Posterior cingulate gyrus (tissue), 11 donors: ENCODE data around the gene TAF7L.
"Not testable (repeated sequence)": the region's sequence is repeated elsewhere in the genome, so short reads cannot be mapped to it uniquely, and the experiment has no call there.

ENCODE experiments used
- DNase-seq, 10 donors: peaks; one replicate each; pipeline versions ENCODE4 v3.0.0 to v3.0.0-alpha.2; 2020 to 2021; ENCODE audit warnings: mixed read lengths in 3 of 10
- intact Hi-C: fragments of 100-400 bp; cut with DNase I; formaldehyde crosslinking; loops from one replicate; pipeline ENCODE4 v1.15.1; 2023

The TAF7L gene, protein sequence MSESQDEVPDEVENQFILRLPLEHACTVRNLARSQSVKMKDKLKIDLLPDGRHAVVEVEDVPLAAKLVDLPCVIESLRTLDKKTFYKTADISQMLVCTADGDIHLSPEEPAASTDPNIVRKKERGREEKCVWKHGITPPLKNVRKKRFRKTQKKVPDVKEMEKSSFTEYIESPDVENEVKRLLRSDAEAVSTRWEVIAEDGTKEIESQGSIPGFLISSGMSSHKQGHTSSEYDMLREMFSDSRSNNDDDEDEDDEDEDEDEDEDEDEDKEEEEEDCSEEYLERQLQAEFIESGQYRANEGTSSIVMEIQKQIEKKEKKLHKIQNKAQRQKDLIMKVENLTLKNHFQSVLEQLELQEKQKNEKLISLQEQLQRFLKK

DNA sequence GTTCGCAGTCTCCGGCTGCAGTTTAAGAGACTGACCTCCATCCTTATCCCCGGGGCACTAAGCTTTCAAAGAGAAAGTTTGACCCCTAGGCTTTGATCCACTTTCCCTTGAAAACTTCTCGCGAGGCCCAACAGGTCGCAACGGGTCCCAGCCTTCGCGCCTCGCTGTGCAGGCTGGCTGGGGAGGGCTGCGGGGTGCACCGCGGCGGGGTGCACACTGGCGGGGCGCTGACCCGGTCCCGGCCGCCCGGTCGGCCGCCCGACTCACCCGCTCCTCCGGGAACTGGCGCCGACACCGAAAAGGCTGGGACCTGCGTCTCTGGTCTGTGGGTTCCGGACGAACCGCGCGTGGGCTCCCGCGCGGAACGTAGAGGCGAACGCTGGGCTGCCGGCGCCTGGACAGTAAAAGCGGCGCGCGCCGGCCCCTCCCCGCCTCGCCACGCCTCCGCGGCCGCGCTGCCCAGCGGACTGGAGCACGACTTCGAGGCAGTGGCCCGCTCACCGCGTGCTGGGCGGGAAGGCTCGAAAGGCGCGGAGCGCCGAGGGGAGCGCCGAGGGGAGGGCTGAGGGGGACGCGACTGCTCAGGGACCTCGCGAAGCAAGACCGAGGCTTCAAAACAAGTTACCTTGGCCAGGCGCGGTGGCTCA is at the start of gene TAF7L:
TAF7L (minus strand) TSS at position 378 of the 647 bp plus-strand sequence. CDS start 3,791 bp downstream, outside the sequence.
- intact Hi-C loops = no loop called here
- peak in 1 of 10 donors; percentile 68 for DNase-seq

DNA sequence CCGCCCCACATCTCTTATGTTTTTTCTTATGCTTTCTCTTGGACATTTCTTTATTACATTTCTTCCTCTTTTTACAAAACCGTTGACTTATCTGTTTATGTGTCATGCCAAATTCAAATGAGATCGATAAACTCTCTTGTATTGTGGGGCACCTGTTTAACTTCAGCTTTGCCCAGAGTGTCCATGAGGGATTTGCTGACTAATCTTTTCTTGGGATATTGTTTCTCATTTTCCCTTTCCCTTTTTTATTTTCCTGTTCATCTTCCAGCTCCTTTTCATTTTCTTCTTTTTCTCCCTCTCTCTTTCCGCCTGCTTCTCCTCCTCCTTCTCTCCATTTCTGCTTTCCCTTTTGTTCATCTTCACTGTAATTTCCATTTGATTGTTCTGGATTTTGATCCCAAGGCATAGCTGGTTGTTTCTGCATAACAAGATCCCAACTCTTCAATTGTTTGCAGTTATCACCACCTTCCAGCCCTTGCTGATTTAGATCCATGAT is 46.7 kb upstream of the TAF7L start:
- intact Hi-C loops = no loop called here
- DNase-seq = no peak

DNA sequence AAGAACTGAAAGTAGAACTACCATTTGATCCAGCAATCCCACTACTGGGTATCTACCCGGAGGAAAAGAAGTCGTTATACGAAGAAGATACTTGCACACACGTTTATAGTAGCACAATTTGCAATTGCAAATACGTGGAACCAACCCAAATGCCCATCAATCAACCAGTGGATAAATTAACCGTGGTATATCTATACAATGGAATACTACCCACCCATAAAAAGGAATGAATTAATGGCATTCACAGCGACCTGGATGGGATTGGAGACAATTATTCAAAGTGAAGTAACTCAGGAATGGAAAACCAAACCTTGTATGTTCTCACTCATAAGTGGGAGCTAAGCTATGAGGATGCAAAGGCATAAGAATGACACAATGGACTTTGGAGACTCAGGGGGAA is 43.2 kb upstream of the TAF7L start:
- DNase-seq, intact Hi-C loops: not testable (repeated sequence)

DNA sequence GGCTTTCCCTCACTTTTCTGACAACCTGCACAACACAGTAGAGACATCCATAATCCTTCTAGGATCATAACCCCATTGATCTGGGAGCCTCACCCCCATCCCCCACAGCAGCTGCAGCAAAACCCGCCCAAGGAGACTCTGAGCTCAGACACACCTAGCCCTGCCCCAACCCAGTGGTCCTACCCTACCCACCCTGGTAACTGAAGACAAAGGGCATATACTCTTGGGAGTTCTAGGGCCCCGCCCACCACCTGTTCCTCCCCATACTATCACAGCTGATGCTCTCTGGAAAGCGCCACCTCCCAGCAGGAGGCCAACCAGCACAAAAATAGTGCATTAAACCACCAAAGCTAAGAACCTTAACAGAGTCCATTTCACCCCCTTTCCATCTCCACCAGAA is 35.5 kb upstream of the TAF7L start:
- intact Hi-C loops, DNase-seq: not testable (repeated sequence)

DNA sequence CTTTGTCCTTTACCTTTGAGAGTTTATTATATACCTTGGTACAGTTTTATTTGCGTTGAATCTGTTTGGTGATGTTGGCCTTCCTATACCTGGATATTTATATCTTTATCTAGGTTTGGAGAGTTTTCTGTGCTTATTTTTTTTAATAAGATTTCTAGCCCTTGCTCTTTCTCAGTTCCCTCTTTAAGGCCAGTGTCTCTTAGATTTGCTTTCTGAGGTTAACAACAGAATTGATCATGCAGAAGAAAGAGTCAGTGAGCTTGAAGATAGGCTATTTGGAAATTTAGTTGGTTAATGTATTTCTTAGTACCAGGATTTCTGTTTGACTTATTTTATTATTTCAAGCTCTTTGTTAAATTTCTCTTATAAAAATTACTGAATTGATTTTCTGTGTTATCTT is 12.7 kb upstream of the TAF7L start:
- DNase-seq = no peak
- intact Hi-C loops = no loop called here

DNA sequence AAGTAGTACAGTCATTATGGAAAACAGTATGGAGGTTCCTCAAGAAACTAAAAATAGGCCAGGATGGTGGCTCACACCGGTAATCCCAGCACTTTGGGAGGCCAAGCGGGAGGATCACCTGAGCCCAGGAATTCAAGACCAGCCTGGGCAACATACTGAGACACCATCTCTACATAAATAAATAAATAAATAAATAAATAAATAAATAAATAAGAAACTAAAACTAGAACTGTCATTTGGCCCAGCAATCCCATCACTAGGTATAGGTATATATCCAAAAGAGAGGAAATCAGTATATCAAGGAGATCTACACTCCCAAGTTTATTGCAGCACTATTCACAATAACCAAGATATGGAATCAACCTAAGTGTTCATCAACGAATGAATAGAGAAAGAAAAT is 4.5 kb upstream of the TAF7L start:
- intact Hi-C loops, DNase-seq: not testable (repeated sequence)

DNA sequence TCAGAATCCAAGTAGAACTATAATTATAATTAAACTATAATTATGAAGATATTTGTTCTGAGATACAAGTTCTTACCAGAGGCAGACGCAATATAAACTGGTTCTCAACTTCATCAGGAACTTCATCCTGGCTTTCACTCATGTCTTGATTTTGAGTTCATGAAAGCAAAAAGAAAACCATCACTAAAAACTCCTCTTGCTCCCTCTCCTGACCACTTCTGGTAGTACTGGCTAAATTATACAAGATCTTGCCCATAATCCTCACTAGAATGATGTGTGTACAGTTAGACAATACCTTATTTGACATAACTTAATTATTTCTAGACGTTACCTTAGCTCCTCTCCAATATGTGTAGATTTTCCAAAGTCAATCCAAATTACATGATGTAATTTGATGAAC is 3.7 kb downstream of the TAF7L start:
- intact Hi-C loops = loop anchor here (5.0 kb wide), 1 partner anchor 600 kb away; no protein-coding TSS in a partner anchor
- DNase-seq = no peak

DNA sequence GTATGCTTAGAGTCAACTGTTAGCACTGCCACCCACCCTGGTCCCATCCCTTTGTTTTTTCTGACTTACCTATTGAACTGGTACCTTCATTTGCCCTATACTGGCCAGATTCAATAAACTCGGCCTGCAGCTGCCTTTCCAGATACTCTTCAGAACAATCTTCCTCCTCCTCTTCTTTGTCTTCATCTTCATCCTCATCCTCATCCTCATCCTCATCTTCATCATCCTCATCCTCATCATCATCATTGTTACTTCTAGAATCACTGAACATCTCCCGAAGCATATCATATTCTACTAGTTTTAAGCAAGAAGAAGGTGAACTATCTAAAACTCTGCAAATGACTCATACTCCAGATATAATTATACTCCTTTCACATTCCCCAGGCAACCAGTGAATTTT is 14.9 kb downstream of the TAF7L start:
- intact Hi-C loops = no loop called here
- DNase-seq = no peak

DNA sequence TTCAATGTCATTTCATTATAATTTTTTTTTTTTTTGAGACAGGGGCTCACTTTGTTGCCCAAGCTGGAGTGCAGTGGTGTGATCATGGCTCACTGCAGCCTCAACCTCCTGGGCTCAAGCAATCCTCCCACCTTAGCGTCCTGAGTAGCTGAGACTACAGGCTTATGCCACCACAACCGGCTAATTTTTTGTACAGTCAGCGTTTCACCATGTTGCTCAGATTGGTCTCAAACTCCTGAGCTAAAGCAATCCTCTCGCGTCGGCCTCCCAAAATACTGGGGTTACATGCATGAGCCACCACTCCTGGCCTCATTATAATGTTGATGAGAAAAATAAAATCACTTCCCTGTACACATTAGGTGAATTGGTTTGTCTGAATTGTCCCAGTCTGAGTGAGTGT is 16.9 kb downstream of the TAF7L start:
- intact Hi-C loops = no loop called here

DNA sequence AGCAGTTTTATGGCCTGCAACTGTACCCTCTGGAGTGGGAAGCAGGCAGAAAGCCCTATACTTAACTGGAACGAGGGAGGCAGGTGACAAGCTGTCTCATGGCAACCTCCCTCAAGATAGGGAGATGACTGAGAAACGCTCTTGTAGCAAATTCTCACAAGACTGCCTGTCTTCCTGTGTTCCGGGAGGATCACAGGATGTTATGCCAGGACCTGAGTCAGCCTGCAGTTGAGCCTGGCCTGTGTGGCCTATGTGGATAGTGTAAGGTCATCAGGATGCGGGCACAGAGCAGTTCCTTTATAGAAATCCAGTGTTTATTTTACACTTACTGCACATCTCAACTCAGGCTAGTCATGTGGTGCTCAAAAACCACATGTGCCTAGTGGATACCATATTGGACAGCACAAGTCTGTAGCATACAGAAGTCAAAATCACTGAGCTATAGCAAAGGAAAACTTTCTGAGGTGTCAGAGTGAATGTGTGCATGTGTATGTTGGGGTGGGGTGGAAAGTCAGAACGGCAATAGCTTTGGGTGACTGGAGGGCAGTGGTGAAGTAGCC is 25.2 kb downstream of the TAF7L start:
- intact Hi-C loops = no loop called here

More for the DNA sequence above, 16.9 kb downstream of the TAF7L start:
- DNase-seq = no peak

DNA sequence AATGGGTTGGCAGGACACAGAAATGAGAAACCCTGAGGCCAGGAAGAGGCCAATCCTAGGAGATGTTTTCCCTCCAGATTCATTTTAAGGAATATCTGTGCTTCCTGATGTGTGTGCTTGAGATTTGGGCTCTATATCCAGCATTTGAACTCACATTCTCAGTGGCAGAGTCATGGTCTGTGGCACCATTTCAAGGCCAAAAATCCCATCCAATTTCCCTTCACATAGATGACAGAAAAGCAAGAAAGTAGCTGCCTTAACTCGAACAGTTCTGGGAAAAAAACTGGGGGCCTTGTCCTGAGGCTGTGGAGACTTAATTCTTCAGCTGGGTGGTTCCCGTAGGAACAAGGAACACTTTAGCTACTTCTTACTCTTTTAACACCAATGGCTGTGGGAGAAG is 27.4 kb downstream of the TAF7L start:
- intact Hi-C loops = no loop called here
- DNase-seq = no peak

More for the DNA sequence above, 25.2 kb downstream of the TAF7L start:
- peak in 1 of 10 donors; percentile 12 for DNase-seq

DNA sequence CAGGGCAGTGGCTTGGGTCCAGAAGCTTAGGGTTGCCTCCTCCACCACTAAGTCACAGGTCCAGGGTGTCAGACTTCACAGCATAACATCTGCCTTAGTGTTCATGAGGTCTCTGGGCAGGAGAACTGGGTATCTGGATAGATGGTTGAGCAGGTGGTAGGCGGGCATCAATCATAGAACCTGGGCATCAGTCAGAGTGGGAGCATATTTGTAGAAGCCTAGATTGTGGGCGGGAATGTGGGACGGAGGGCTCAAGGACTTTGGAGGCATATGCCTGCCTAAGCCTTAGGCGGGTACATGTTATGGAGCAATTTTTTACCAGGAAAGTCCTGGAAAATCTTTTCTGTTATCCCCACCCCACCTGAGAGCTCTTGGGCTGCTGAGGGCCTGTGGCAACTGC is 28.5 kb downstream of the TAF7L start:
- intact Hi-C loops = no loop called here

DNA sequence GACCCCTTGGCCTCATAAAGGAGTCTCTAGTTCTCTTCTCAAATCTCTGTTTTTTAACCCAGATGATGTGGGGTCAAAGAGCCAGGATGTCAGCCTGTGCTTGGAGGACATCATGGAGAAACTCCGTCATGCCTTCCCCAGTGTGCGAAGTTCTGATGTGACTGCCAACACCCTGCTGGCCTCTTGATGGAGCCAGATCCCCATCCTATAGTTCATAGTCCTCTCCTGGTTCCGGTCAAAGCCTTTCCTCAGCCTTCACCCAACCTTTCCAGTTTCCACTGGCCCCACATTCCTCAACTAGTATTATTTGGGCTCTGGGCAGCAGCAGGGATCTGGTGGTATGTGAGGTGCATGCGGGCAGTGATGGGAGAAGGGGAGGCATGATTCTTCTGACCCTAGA is 30.7 kb downstream of the TAF7L start:
- intact Hi-C loops = no loop called here
- DNase-seq = no peak

More for the DNA sequence above, 28.5 kb downstream of the TAF7L start:
- DNase-seq = peak in 1 of 10 donors; percentile 56

DNA sequence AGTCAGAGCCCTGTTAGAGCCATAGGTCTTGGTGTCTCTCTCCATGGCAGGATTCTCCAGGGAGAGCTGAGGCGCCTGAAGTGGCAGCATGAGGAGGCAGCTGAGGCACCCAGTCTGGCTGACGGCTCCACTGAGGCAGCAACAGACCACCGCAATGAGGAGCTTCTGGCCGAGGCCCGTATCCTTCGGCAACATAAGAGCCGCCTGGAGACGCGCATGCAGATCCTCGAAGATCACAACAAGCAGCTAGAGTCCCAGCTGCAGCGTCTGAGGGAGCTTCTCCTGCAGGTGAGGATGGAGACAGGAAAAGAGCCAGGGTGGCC is 32.9 kb downstream of the TAF7L start:
- intact Hi-C loops = no loop called here
- peak in 2 of 10 donors; percentile 72 to 74 for DNase-seq

DNA sequence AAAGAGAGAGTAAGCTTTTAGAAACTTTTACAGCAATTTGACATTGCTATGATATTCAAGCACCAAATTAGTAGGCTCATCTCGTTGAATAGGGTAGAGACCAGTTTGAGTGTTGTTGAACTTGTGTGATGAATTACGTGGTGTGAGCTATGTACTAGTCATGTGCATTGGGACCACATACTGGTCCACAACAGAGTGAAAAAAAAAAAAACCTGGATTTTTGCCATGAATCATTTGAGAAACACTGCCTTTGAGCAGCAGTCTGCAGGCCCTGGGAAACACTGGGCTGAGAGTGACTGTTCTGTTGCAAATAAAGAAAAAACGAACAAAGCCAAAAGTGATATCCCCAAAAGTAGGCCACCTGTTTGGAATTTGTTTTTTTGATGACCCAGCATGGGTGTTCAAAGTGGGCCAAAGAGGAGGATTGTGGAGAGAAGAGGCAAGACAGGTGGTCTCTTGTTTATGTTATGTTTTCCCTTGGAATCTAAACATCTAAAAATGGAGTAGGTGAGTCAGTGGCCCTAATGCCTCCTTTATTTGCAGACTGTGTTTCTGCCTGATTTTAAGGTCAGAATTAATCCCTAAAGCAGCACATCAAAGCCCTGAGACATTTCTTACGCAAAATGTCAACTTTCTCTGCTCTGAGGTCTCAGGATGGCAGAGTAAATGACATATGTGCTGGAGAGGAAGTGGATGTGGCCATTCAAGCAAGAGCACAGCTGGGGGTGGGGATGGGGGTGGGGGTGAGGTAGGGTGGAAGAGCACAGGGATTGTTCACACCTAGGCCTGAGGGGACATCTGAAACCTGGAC is 33.5 kb downstream of the TAF7L start:
- intact Hi-C loops = no loop called here
- DNase-seq = no peak

DNA sequence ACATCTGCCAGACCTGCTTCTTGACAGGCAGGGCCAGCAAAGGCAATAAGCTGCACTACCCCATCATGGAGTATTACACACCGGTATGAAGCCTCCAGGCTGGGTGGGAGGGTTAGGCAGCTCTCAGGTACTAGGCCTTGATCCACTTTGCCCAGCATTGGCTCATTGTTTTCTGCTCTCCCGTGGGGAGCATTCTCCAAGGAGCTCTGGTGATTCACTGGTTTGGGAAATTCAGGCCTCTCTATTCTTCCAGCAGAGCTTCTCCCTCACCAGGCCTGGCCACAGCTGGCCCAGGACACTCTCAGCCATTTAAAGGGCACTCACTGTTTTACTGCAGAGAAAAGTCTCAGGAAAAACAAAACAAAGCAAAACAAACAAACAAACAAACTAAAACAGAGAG is 38.5 kb downstream of the TAF7L start:
- intact Hi-C loops = no loop called here
- DNase-seq = no peak

DNA sequence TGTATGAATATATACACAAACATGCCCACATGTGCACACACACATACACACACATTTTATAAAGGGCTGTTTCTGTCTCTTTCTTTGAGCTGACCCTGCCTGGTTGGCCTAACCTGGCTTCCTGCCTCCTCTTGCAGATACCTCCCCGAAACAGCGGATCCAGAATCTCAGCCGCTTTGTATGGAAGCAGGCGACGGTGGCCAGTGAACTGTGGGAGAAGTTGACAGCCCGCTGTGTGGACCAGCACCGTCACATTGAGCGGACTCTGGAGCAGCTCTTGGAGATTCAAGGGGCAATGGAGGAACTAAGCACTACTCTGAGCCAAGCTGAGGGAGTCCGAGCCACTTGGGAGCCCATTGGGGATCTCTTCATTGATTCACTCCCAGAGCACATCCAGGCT is 49.6 kb downstream of the TAF7L start:
- intact Hi-C loops = no loop called here
- DNase-seq = no peak

DNA sequence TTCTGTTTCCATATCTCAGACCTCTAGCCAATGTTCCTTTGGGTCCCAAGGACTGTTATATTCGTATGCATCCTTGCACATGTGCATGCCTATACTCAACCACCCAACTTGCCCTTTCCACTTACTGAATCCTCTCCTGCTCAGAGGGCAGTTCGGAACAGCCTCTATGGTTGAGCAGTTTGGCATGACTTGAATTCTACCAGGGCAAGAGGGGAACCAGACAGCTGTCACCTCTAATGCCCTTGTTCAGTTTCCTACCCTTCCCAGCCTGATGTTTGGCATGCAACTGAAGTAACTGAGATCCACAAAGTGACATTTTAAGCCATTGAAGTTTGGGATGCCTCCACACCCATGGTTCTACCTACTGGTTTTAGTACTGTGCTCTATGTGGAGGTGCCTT is 54.1 kb downstream of the TAF7L start:
- no peak for DNase-seq
- intact Hi-C loops = no loop called here

DNA sequence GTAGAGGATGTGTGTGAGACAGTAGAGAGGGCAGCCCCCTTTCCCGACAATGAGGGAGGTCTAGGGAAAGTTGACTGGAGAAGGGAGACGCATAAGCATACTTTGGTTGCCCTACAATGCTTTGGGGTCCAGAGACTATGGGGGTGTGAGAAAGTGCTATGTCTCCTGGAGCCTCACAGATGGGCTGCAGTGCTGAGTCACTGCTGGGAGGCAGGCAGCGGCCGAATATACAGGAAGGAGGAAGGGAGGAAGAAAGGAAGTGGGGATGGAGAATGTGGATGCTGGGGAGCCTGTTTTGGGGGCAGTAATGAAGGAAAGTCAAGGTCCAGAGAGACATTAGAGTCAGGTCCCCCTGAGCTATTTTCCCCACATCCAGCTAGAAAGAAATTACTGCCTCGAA is 58.8 kb downstream of the TAF7L start:
- DNase-seq = no peak
- intact Hi-C loops = no loop called here

DNA sequence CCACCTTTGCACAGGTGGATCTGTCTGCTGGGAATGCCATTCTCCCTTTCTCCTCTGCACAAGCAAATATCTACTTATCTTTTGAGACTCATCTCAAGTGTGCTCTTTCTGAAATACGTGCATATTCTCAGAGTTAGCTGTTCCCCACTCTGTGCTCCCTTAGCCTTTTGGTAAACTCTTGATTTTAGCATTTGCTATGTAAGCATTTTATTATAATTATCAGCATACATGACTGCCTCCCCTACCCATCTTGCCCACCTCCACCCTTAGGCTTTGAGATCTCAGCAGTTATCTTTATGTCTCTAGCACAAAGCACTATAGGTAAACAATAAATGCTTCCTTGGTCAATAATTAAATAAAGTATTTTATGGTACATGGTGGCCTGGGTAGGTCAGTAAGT is 60.1 kb downstream of the TAF7L start:
- intact Hi-C loops = no loop called here
- no peak for DNase-seq

DNA sequence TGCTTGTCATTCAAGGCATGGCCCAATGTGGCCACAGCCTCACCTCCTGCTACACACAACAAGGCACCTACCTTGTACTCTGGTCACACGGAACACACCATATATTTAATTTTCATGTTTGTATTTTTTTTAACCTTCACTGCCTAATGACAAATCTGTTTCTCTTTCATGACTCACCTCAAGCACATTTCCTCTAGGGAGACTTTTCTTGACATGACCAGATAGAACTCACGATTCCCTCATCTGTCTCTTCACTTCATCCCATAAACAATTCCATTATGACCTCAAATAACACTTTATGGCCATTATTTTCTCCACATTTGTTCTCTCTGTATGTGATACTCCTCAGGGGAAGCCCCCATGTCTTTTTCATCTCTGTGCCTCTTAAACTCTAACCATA is 60.5 kb downstream of the TAF7L start:
- DNase-seq = no peak
- intact Hi-C loops = no loop called here
